Measurements from ENCODE around the gene C1QTNF1.

Gene C1QTNF1

GRCh38 chr17:79023886-79024771 lies at the start of gene C1QTNF1:
Gene C1QTNF1 (plus strand): TSS chr17:79024169. CDS start chr17:79043969, 19,800 bp downstream.
- Histone ChIP-seq H3K9ac (ENCODE audit: low read length) (no peak within 1 kb of the TSS), H3K4me3 (ENCODE audit: low read depth in 1 of 2, low read length in 2 of 2) (peak within 1 kb of the TSS; percentile 53 to 72), H3K9me3 (ENCODE audit: low read length) (no peaks in the 10 kb centered on the region), H3K4me1 (ENCODE audit: insufficient read depth, low read length) (peaks cover 56% of the 10 kb centered on the region), H3K36me3 (ENCODE audit: insufficient read depth, low read length) (no peaks in the 10 kb centered on the region), H3K27me3 (ENCODE audit: control insufficient read depth in 1 of 2, insufficient read depth in 2 of 2, low read length in 2 of 2) (peaks cover 0 to 19% of the 10 kb centered on the region in 2 donors), H3K27ac (ENCODE audit: low read depth, low read length) (peak within 1 kb of the TSS; percentile 32)

- no peaks in the 10 kb centered on the region for H3K27me3 ChIP-seq (ENCODE audit: control insufficient read depth in 1 of 2, insufficient read depth in 2 of 2, low read length in 2 of 2)
- no peak overlapping the region for H3K9ac ChIP-seq (ENCODE audit: low read length)
- H3K27ac ChIP-seq (ENCODE audit: low read depth, low read length): peak overlapping the region; percentile 46
- no peaks in the 10 kb centered on the region for H3K36me3 ChIP-seq (ENCODE audit: insufficient read depth, low read length)
- H3K9me3 ChIP-seq (ENCODE audit: low read length): no peaks in the 10 kb centered on the region
- H3K4me3 ChIP-seq (ENCODE audit: low read depth in 1 of 2, low read length in 2 of 2): peak overlapping the region in 1 of 2 donors; percentile 41
- peaks cover 56% of the 10 kb centered on the region for H3K4me1 ChIP-seq (ENCODE audit: insufficient read depth, low read length)
Measured at GRCh38 chr17:78974635-78975591, 49.1 kb upstream of the C1QTNF1 start.

- Histone ChIP-seq H3K36me3 (ENCODE audit: insufficient read depth, low read length) (no peaks in the 10 kb centered on the region), H3K27ac (ENCODE audit: low read depth, low read length) (no peak overlapping the region), H3K9me3 (ENCODE audit: low read length) (no peaks in the 10 kb centered on the region), H3K4me1 (ENCODE audit: insufficient read depth, low read length) (peaks cover 52% of the 10 kb centered on the region), H3K27me3 (ENCODE audit: control insufficient read depth in 1 of 2, insufficient read depth in 2 of 2, low read length in 2 of 2) (no peaks in the 10 kb centered on the region), H3K4me3 (ENCODE audit: low read depth in 1 of 2, low read length in 2 of 2) (no peak overlapping the region), H3K9ac (ENCODE audit: low read length) (no peak overlapping the region)
Measured at GRCh38 chr17:78976907-78977680, 46.9 kb upstream of the C1QTNF1 start.

GRCh38 chr17:78977681-78977943 lies 46.4 kb upstream of the C1QTNF1 start:
- Histone ChIP-seq H3K4me3 (ENCODE audit: low read depth in 1 of 2, low read length in 2 of 2) (peak overlapping the region in 1 of 2 donors; percentile 41), H3K4me1 (ENCODE audit: insufficient read depth, low read length) (peaks cover 52% of the 10 kb centered on the region), H3K36me3 (ENCODE audit: insufficient read depth, low read length) (no peaks in the 10 kb centered on the region), H3K27ac (ENCODE audit: low read depth, low read length) (peak overlapping the region; percentile 22), H3K9me3 (ENCODE audit: low read length) (no peaks in the 10 kb centered on the region), H3K9ac (ENCODE audit: low read length) (no peak overlapping the region), H3K27me3 (ENCODE audit: control insufficient read depth in 1 of 2, insufficient read depth in 2 of 2, low read length in 2 of 2) (no peaks in the 10 kb centered on the region)

GRCh38 chr17:78977997-78978973 lies 45.7 kb upstream of the C1QTNF1 start:
- no peak overlapping the region for H3K9ac ChIP-seq (ENCODE audit: low read length)
- H3K27me3 ChIP-seq (ENCODE audit: control insufficient read depth in 1 of 2, insufficient read depth in 2 of 2, low read length in 2 of 2): no peaks in the 10 kb centered on the region
- H3K36me3 ChIP-seq (ENCODE audit: insufficient read depth, low read length): no peaks in the 10 kb centered on the region
- no peaks in the 10 kb centered on the region for H3K9me3 ChIP-seq (ENCODE audit: low read length)
- peaks cover 52% of the 10 kb centered on the region for H3K4me1 ChIP-seq (ENCODE audit: insufficient read depth, low read length)
- H3K4me3 ChIP-seq (ENCODE audit: low read depth in 1 of 2, low read length in 2 of 2): peak overlapping the region in 1 of 2 donors; percentile 41
- no peak overlapping the region for H3K27ac ChIP-seq (ENCODE audit: low read depth, low read length)

GRCh38 chr17:78979780-78980623 lies 44.0 kb upstream of the C1QTNF1 start, which contains the start of gene LGALS3BP:
Gene LGALS3BP (minus strand): TSS chr17:78979923. CDS start chr17:78977191, 2,732 bp downstream.
- H3K4me1 ChIP-seq (ENCODE audit: insufficient read depth, low read length): peaks cover 46% of the 10 kb centered on the region

GRCh38 chr17:78980624-78980972 lies 43.4 kb upstream of the C1QTNF1 start:
- H3K9ac ChIP-seq (ENCODE audit: low read length): no peak overlapping the region
- no peaks in the 10 kb centered on the region for H3K27me3 ChIP-seq (ENCODE audit: control insufficient read depth in 1 of 2, insufficient read depth in 2 of 2, low read length in 2 of 2)
- H3K4me1 ChIP-seq (ENCODE audit: insufficient read depth, low read length): peaks cover 44% of the 10 kb centered on the region
- H3K27ac ChIP-seq (ENCODE audit: low read depth, low read length): peak overlapping the region; percentile 48
- no peaks in the 10 kb centered on the region for H3K9me3 ChIP-seq (ENCODE audit: low read length)
- H3K36me3 ChIP-seq (ENCODE audit: insufficient read depth, low read length): no peaks in the 10 kb centered on the region
- H3K4me3 ChIP-seq (ENCODE audit: low read depth in 1 of 2, low read length in 2 of 2): no peak overlapping the region

More at GRCh38 chr17:78979780-78980623, 44.0 kb upstream of the C1QTNF1 start, which contains the start of gene LGALS3BP:
- peak within 1 kb of the TSS; percentile 5 for H3K9ac ChIP-seq (ENCODE audit: low read length)
- H3K27ac ChIP-seq (ENCODE audit: low read depth, low read length): peak within 1 kb of the TSS; percentile 48
- H3K9me3 ChIP-seq (ENCODE audit: low read length): no peaks in the 10 kb centered on the region
- no peaks in the 10 kb centered on the region for H3K36me3 ChIP-seq (ENCODE audit: insufficient read depth, low read length)
- peak within 1 kb of the TSS in 1 of 2 donors; percentile 52 for H3K4me3 ChIP-seq (ENCODE audit: low read depth in 1 of 2, low read length in 2 of 2)
- no peaks in the 10 kb centered on the region for H3K27me3 ChIP-seq (ENCODE audit: control insufficient read depth in 1 of 2, insufficient read depth in 2 of 2, low read length in 2 of 2)

GRCh38 chr17:78981010-78981888 lies 42.7 kb upstream of the C1QTNF1 start:
- H3K9me3 ChIP-seq (ENCODE audit: low read length): no peaks in the 10 kb centered on the region
- H3K27ac ChIP-seq (ENCODE audit: low read depth, low read length): no peak overlapping the region
- H3K4me1 ChIP-seq (ENCODE audit: insufficient read depth, low read length): peaks cover 39% of the 10 kb centered on the region
- H3K4me3 ChIP-seq (ENCODE audit: low read depth in 1 of 2, low read length in 2 of 2): no peak overlapping the region
- no peak overlapping the region for H3K9ac ChIP-seq (ENCODE audit: low read length)
- no peaks in the 10 kb centered on the region for H3K36me3 ChIP-seq (ENCODE audit: insufficient read depth, low read length)
- H3K27me3 ChIP-seq (ENCODE audit: control insufficient read depth in 1 of 2, insufficient read depth in 2 of 2, low read length in 2 of 2): no peaks in the 10 kb centered on the region

GRCh38 chr17:78985395-78985794 lies 38.6 kb upstream of the C1QTNF1 start:
- no peak overlapping the region for H3K27ac ChIP-seq (ENCODE audit: low read depth, low read length)
- no peak overlapping the region for H3K4me3 ChIP-seq (ENCODE audit: low read depth in 1 of 2, low read length in 2 of 2)

More at GRCh38 chr17:78985395-78985794, 38.6 kb upstream of the C1QTNF1 start:
- Histone ChIP-seq H3K36me3 (ENCODE audit: insufficient read depth, low read length) (peaks cover under 1% of the 10 kb centered on the region), H3K9ac (ENCODE audit: low read length) (no peak overlapping the region), H3K9me3 (ENCODE audit: low read length) (no peaks in the 10 kb centered on the region), H3K4me1 (ENCODE audit: insufficient read depth, low read length) (peaks cover under 1% of the 10 kb centered on the region), H3K27me3 (ENCODE audit: control insufficient read depth in 1 of 2, insufficient read depth in 2 of 2, low read length in 2 of 2) (no peaks in the 10 kb centered on the region)
